Islet precursor cell (in vitro differentiated cells): ENCODE measurements around the gene LTBP1.
"Not testable (repeated sequence)": the region's sequence is repeated elsewhere in the genome, so short reads cannot be mapped to it uniquely, and the experiment has no call there.

ENCODE experiments used
- DNase-seq: peaks from one replicate; pipeline ENCODE4 v3.0.0-alpha.2; 2018

LTBP1 gene

GRCh38 chr2:32962690-32963089 lies 15.9 kb downstream of the LTBP1 start:
- no peak for DNase-seq

DNA sequence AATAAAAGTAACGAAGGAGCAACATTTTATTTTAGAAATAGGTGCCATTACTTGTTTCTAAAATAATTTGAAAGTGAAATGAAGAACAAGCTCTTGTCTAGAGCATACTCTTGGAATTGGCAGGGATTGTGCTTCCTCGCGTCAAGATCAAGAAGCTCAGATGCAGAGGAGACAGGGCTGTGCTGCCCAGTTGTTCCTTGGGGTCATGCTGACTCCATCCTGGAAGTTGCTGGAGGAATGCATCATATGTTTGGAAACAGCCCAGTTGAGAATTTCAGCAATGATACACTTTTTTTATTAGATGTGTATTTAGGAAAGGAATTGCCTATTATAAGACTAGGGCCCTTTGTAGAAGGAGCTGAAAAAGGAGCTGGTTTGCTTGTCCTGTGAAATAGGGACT lies 17.2 kb downstream of the LTBP1 start:
- DNase-seq, result no peak

GRCh38 chr2:32965523-32966171 lies 18.9 kb downstream of the LTBP1 start:
- no peak for DNase-seq

- no peak for DNase-seq
These were observed 22.9 kb downstream of the LTBP1 start for GRCh38 chr2:32969444-32970162.

- DNase-seq, result not testable (repeated sequence)
These were observed 27.0 kb downstream of the LTBP1 start for GRCh38 chr2:32973772-32974171.

DNA sequence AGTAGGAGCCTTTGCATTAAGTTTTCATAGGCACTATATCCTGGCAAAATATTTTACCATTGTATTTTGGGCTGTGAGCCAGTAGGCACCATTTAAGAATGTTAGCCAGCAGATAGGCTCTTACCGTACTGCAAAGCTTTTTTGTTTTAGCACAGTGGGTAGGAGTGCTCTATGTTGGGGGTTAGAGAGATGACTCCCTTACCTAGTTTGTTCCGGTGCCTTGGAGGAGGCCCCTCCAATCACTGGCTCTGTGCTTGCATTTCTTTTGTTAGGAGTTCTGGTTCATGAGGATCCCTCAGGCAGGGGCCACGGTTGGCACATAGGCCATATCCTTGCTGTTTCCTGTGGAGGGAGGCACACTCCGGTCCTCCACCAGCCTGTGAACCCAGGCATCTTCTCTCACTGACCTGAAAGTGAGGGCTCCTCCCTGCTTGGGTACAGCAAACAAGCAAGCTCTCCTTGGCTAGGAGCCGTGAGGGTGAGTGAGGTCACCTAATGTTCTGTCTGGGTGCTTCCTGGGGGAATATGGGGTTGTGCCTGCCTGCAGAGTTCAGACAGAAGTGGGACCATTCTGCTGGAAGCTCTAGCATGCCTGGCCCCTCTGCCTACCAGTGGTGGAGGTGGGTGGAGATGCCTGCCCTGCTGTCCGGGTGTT lies 29.8 kb downstream of the LTBP1 start:
- no peak for DNase-seq

DNA sequence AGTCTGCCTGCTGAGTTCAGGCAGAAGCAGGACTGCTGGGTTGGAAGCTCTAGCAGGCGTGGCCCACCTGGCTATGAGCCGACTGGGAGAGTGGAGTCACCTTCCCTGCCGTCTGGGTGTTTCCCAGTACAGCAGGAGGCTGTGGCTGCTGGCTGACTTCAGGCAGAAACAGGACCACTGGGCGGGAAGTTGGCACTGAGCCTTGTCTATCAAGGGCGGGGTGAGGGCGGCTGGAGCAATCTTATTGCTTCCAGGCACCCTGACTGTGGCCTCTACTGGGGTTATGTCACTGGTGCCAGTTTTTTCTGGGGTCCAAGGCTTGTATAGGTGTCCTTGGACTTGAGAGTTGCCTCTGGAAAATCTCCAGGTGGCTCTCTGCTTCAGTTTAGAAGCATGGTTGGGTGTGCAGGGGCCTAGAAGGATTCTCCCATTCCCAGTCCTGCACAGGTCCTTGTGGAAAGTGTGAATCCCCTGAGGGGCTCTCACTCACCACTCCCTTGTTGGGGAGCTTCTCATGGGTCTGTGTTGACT lies 30.5 kb downstream of the LTBP1 start:
- peak; percentile 59 for DNase-seq

- no peak for DNase-seq
These were observed 34.9 kb downstream of the LTBP1 start for GRCh38 chr2:32981612-32982011.

GRCh38 chr2:32983193-32983924 lies 36.6 kb downstream of the LTBP1 start:
- DNase-seq, result not testable (repeated sequence)

DNA sequence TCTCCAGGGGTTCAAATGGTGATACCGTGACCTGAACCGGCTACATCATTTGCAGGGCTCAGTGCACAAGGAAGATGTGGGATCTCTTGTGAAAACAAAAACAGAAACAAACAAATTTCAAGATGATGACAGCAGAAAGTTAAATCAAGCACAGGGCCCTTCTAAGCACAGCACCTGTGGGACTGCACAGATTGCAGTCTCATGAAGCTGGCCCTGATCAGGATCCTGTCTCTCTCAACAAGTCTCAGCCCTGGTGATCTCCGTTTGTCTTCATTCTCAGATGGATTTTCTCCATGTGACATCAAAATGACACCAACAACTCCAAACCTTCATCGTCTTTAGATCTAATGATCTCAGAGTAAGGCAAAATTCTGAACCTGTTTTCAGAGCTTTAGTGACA lies 39.7 kb downstream of the LTBP1 start:
- DNase-seq, result no peak

DNA sequence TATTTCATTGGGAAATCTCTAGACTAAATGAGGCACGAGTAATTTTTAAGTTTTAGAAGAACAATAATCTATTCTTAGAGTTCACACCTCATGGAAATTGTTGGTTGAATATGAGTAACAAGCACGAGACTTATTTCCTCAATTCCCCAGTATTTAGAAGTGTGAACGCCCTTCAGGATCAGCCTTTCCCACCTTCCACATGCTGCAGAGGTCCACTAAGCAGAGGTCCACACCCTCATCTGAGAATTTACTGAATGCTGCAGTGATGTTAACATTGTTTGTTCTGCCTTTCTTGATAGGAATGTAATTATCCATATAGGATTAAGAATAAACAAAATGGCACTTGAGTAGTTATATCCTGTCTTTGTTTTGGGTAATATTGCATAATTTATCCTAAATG lies 41.8 kb downstream of the LTBP1 start:
- DNase-seq, result no peak

- DNase-seq, result no peak
These were observed 43.8 kb downstream of the LTBP1 start for GRCh38 chr2:32990556-32990955.

DNA sequence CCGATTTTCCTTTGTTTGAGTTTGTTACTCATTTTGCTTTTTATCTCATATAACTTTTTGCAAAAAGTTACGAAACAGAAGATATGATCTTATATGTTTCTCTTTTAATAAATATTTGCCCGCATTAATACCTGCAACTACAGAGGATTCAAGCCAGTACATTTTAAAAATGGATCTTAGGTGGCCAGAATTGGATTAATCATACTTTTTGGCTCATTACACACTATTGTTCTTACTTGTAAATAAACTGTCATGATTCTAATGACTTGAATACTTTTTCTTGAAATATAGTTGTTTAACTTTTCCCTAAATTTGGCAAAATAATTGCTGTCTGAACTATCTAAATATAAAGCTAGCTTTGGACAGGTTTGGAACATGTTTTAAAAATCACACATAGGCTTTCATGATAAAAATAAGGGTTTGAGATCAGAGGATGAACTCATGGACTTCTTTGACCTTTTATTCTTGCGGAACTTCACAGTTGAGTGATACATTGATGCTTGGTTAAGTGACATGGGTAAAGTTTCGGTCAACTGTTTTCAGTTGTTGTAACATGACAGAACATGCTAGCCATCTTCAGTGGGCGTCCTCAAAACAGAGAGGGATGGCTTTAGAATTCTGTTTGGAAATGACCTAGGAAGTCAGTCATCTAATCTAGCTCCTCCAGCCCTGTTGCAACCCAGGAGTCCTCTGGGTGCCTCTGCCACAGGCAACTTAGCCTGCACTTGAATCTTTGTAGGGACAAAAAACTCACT lies 44.5 kb downstream of the LTBP1 start:
- DNase-seq, result no peak

GRCh38 chr2:32993005-32993539 lies 46.3 kb downstream of the LTBP1 start:
- DNase-seq, result no peak

GRCh38 chr2:32997705-32998104 lies 51.0 kb downstream of the LTBP1 start:
- no peak for DNase-seq

DNA sequence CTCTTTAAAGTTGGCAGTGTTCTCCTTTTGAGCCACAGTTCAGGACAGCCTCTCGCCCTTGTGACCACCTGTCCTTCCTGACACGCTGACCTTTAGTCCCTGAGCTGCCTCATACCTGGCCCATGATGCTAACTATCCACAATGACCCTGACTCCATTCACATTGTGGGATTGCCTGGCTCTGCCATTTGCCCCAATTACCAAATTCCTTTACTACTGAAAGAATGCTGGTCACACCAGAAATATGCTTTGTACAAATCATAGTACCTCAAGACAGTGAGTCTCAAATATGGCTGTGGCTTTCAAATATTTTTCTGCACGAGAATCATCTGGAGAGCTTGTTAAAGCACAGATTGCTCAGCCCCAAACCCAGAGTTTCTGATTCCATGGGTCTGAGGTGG lies 54.2 kb downstream of the LTBP1 start:
- DNase-seq, result peak; percentile 75

- no peak for DNase-seq
These were observed 55.1 kb downstream of the LTBP1 start for GRCh38 chr2:33001823-33002222.

DNA sequence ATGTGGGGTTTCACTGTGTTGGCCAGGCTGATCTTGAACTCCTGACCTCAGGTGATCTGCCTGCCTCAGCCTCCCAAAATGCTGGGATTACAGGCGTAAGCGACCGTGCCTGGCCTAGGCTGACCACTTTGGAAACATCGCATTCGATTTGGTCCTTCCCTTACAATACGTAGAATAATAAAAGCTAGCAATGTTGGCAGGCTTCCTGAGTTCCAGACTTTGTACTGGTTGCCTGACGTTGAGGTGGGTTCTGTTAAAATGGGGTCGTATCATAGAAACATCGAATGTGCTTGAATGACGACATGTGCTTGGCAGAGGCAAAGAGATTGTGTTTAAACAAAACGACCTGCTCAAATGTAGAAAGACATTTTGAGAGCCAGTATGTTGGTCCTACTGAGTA lies 56.1 kb downstream of the LTBP1 start:
- DNase-seq, result no peak

GRCh38 chr2:33005057-33005456 lies 58.3 kb downstream of the LTBP1 start:
- no peak for DNase-seq

GRCh38 chr2:33008716-33009115 lies 62.0 kb downstream of the LTBP1 start:
- DNase-seq, result no peak

- no peak for DNase-seq
These were observed 62.5 kb downstream of the LTBP1 start for GRCh38 chr2:33009249-33009648.

DNA sequence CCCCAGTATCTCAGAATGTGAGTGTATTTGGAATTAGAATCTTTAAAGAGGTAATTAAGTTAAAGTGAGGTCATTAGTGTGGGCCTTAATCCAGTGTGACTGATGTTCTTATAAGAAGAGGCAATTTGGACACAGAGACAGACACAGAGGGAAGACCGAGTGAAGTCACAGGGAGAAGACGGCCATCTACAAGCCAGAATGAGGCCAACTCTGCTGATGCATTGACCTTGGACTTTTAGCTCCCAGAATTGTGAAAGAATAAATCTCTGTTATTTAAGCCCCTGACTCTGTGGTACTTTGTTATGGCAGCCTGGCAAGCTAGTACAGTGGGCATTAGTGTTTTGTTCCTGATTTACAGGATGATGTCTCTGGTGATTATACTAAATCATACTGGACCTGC lies 64.6 kb downstream of the LTBP1 start:
- DNase-seq, result no peak
